Measurements from ENCODE around the gene PPP2R2C. TPM values are rescaled to one million over a fixed set of nuclear protein-coding genes. Genes with fewer than 3 reads are reported as not detected.

PPP2R2C gene
- total and polyA plus RNA-seq, 2 of the 4 experiments (the other 2 are of a cell fraction) = 0.03 TPM; not detected in 1

- CTCF ChIA-PET = no interaction called here
These were observed 88.5 kb downstream of the PPP2R2C start for GRCh38 chr4:6383929-6384328.

More at GRCh38 chr4:6383929-6384328, 88.5 kb downstream of the PPP2R2C start:
- Histone ChIP-seq H3K18ac (ENCODE audit: low read depth, low read length) (no peak overlapping the region), H2BK20ac (ENCODE audit: low read depth, low read length) (no peak overlapping the region), H2BK5ac (ENCODE audit: low read depth, low read length, poor library complexity, severe bottlenecking) (no peak overlapping the region), H4K5ac (ENCODE audit: low read depth, low read length) (no peak overlapping the region), H3K36me3 (ENCODE audit: control insufficient read depth, insufficient read depth, low read length) (no peaks in the 10 kb centered on the region), H3K9ac (ENCODE audit: low read depth, low read length) (no peak overlapping the region), H3K23ac (ENCODE audit: low read depth, low read length) (no peak overlapping the region), H3K9me3 (ENCODE audit: control insufficient read depth, insufficient read depth, low read length) (no peaks in the 10 kb centered on the region), H3K79me1 (ENCODE audit: low read depth in 1 of 2, low read length in 2 of 2) (no peaks in the 10 kb centered on the region), H3K4me1 (ENCODE audit: control insufficient read depth, insufficient read depth, low read length) (no peaks in the 10 kb centered on the region), H3K56ac (ENCODE audit: extremely low read depth, insufficient read depth, low read length) (no peak overlapping the region), H4K20me1 (ENCODE audit: insufficient read depth, low read length) (no peaks in the 10 kb centered on the region), H4K8ac (ENCODE audit: low read depth in 2 of 2, low read length in 2 of 2) (no peak overlapping the region), H3K9me1 (ENCODE audit: insufficient read depth, low read length) (no peaks in the 10 kb centered on the region), H2BK120ac (ENCODE audit: low read depth, low read length) (no peak overlapping the region), H3K27me3 (ENCODE audit: control insufficient read depth, insufficient read depth, low read length) (peaks cover 26% of the 10 kb centered on the region), H3K4me2 (ENCODE audit: low read depth, low read length) (no peak overlapping the region), H2AK9ac (replicated peaks; ENCODE audit: low read depth, low read length, poor library complexity) (no peak overlapping the region), H2BK15ac (ENCODE audit: low read depth, low read length) (no peak overlapping the region), H3K14ac (replicated peaks; ENCODE audit: low read depth, low read length) (no peak overlapping the region), H4K91ac (ENCODE audit: insufficient read depth, low read depth, low read length) (no peak overlapping the region), H3K4me3 (ENCODE audit: insufficient read depth, low read depth, low read length) (no peak overlapping the region), H3K4ac (ENCODE audit: low read depth, low read length) (no peak overlapping the region), H3K27ac (ENCODE audit: insufficient read depth, low read length) (no peak overlapping the region), H2AK5ac (ENCODE audit: low read depth, low read length) (no peak overlapping the region), H2AFZ (replicated peaks; ENCODE audit: low read length, poor library complexity) (no peak overlapping the region)
- intact Hi-C loops (cut with micrococcal nuclease) (no loop called here), dilution Hi-C loops (cut with HindIII; ENCODE audit: low sequenced_read_pairs, unreplicated experiment) (no loop called here), in situ Hi-C loops (cut with MboI; ENCODE audit: low sequenced_read_pairs) (no loop called here)
- ATAC-seq (ENCODE audit: low read depth) (no peak), DNase-seq (no peak)
- 33% methylated on average over 4 of the region's 9 CpGs; no CpG with 5 or more reads in 1 of the 2 experiments for WGBS, 2 experiments (ENCODE audit: extremely low coverage in 2 of 2, insufficient read length in 1 of 2)
- TF ChIP-seq SMC3 (IDR thresholded peaks at IDR 0.05; ENCODE audit: low read depth, low read length) (no peak), CTCF (conservative IDR thresholded peaks at IDR 0.05; ENCODE audit: low read depth, low read length) (no peak), RAD21 (IDR thresholded peaks at IDR 0.05; ENCODE audit: low read length) (no peak), CEBPB (IDR thresholded peaks at IDR 0.05; ENCODE audit: low read depth, low read length) (no peak), CHD1 (IDR thresholded peaks at IDR 0.05; ENCODE audit: low read depth, low read length) (no peak), MXI1 (IDR thresholded peaks at IDR 0.05; ENCODE audit: borderline replicate concordance, low read depth, low read length) (no peak), BHLHE40 (IDR thresholded peaks at IDR 0.05; ENCODE audit: low read depth, low read length) (no peak), ELK1 (IDR thresholded peaks at IDR 0.05; ENCODE audit: borderline replicate concordance, low read depth, low read length) (no peak), MAFK (IDR thresholded peaks at IDR 0.05; ENCODE audit: low read depth, low read length) (no peak), USF2 (IDR thresholded peaks at IDR 0.05; ENCODE audit: low read depth, low read length) (no peak), RCOR1 (IDR thresholded peaks at IDR 0.05; ENCODE audit: insufficient replicate concordance, low read length) (no peak), NFE2L2 (IDR thresholded peaks at IDR 0.05; ENCODE audit: low read depth, low read length) (no peak), RFX5 (IDR thresholded peaks at IDR 0.05; ENCODE audit: low read depth, low read length) (no peak), FOS (IDR thresholded peaks at IDR 0.05; ENCODE audit: low read depth, low read length) (no peak), MAZ (IDR thresholded peaks at IDR 0.05; ENCODE audit: borderline replicate concordance, low read depth, low read length) (no peak), POLR2A (IDR thresholded peaks at IDR 0.05; ENCODE audit: low read depth, low read length) (no peak)
- POLR2A ChIA-PET (ENCODE audit: unreplicated experiment) = no interaction called here
- no TSS peak for BruUV-seq (replicated peaks)

All from IMR-90 (cell line).